GM23338 (cell line): Measurements from ENCODE around the gene MTMR6. TPM values are rescaled to one million over a fixed set of nuclear protein-coding genes. Genes with fewer than 3 reads are reported as not detected.

ENCODE experiments used
- ATAC-seq: fragments of 200-7000 bp; cut with Tn5 transposase; 3 replicates; pipeline ENCODE4 v1.9.1; 2020
- DNase-seq: peaks from one replicate; pipeline ENCODE4 v3.0.0-alpha.2; 2015; ENCODE audit warnings: low spot score
- H2AFZ ChIP-seq: fragments of 200-600 bp; sonication (generic); 2 replicates; pipeline ENCODE4 v1.8.0; 2016; ENCODE audit warnings: antibody characterized with exemption, mild to moderate bottlenecking, moderate library complexity
- H3F3A ChIP-seq: fragments of 200-600 bp; sonication (generic); replicated peaks from 2 replicates; pipeline ENCODE4 v1.8.0; 2017; ENCODE audit warnings: antibody characterized with exemption, mixed run types, low read depth
- H3K27ac ChIP-seq: fragments of 200-600 bp; sonication (generic); 2 replicates; pipeline ENCODE4 v1.6.1; 2016; ENCODE audit warnings: low read depth
- H3K27me3 ChIP-seq: fragments of 200-600 bp; sonication (generic); 2 replicates; pipeline ENCODE4 v1.8.0; 2016; ENCODE audit warnings: mild to moderate bottlenecking, mixed run types, moderate library complexity; ENCODE audit not compliant: insufficient read depth
- H3K36me3 ChIP-seq: fragments of 200-600 bp; sonication (generic); 2 replicates; pipeline ENCODE4 v1.8.0; 2016; ENCODE audit warnings: mild to moderate bottlenecking; ENCODE audit not compliant: insufficient read depth
- H3K4me1 ChIP-seq: fragments of 200-600 bp; sonication (generic); 2 replicates; pipeline ENCODE4 v1.8.0; 2016; ENCODE audit warnings: mild to moderate bottlenecking, moderate library complexity; ENCODE audit not compliant: insufficient read depth
- H3K4me2 ChIP-seq: fragments of 200-600 bp; sonication (generic); 2 replicates; pipeline ENCODE4 v1.7.1; 2017; ENCODE audit warnings: mixed run types
- H3K4me3 ChIP-seq: fragments of 200-600 bp; sonication (generic); 2 replicates; pipeline ENCODE4 v1.6.1; 2016; ENCODE audit warnings: mixed run types
- H3K79me2 ChIP-seq: fragments of 200-600 bp; sonication (generic); replicated peaks from 2 replicates; pipeline ENCODE4 v1.8.0; 2017; ENCODE audit warnings: mild to moderate bottlenecking; ENCODE audit not compliant: insufficient read depth
- H3K9me2 ChIP-seq: fragments of 200-600 bp; sonication (generic); 2 replicates; pipeline ENCODE4 v1.8.0; 2017; ENCODE audit not compliant: insufficient read depth
- H4K20me1 ChIP-seq: fragments of 200-600 bp; sonication (generic); replicated peaks from 2 replicates; pipeline ENCODE4 v1.8.0; 2017; ENCODE audit warnings: mild to moderate bottlenecking; ENCODE audit not compliant: insufficient read depth
- H3K27ac Mint-ChIP-seq: 2 replicates; pipeline ENCODE4 v1.8.0; 2020; ENCODE audit warnings: inconsistent platforms, mild to moderate bottlenecking, moderate library complexity, mixed read lengths
- H3K27me3 Mint-ChIP-seq: 3 replicates; pipeline ENCODE4 v1.8.0; 2022; ENCODE audit warnings: low read depth, mild to moderate bottlenecking, moderate library complexity, mixed read lengths, inconsistent platforms; ENCODE audit not compliant: insufficient read depth, poor library complexity
- H3K36me3 Mint-ChIP-seq: 3 replicates; pipeline ENCODE4 v1.8.0; 2021; ENCODE audit warnings: low read depth, mild to moderate bottlenecking, inconsistent platforms, moderate library complexity, mixed read lengths
- H3K4me1 Mint-ChIP-seq: 3 replicates; pipeline ENCODE4 v1.8.0; 2020; ENCODE audit warnings: mild to moderate bottlenecking, inconsistent platforms, mixed read lengths
- H3K4me3 Mint-ChIP-seq: 3 replicates; pipeline ENCODE4 v1.8.0; 2021; ENCODE audit warnings: moderate library complexity, mild to moderate bottlenecking, inconsistent platforms, mixed read lengths
- H3K9me3 Mint-ChIP-seq: 3 replicates; pipeline ENCODE4 v1.8.0; 2020; ENCODE audit warnings: moderate library complexity, mild to moderate bottlenecking, inconsistent platforms, mixed read lengths
- CREB1 ChIP-seq: fragments of 250-450 bp; sonication (Bioruptor Pico); IDR thresholded peaks from 2 replicates; pipeline ENCODE4 v1.5.0; 2020; ENCODE audit warnings: low read depth, mild to moderate bottlenecking, moderate library complexity
- EZH2 ChIP-seq: fragments of 200-600 bp; sonication (generic); IDR thresholded peaks from one replicate; pipeline ENCODE4 v1.8.0; 2017; ENCODE audit warnings: antibody characterized with exemption, mild to moderate bottlenecking, low read depth; ENCODE audit not compliant: unreplicated experiment
- EZH2phosphoT487 ChIP-seq: fragments of 200-600 bp; sonication (generic); IDR thresholded peaks from one replicate; pipeline ENCODE4 v1.8.1; 2018; ENCODE audit warnings: antibody characterized with exemption; ENCODE audit not compliant: unreplicated experiment
- JUNB ChIP-seq: IDR thresholded peaks from one replicate; pipeline ENCODE4 v1.6.1; 2016; ENCODE audit warnings: antibody characterized with exemption; ENCODE audit not compliant: unreplicated experiment
- NANOG ChIP-seq: IDR thresholded peaks from 2 replicates; pipeline ENCODE4 v1.6.1; 2016; ENCODE audit warnings: antibody characterized with exemption, borderline replicate concordance
- POLR2AphosphoS5 ChIP-seq: IDR thresholded peaks from 2 replicates; pipeline ENCODE4 v1.6.1; 2016; ENCODE audit warnings: antibody characterized with exemption, low read depth
- STAT1 ChIP-seq: IDR thresholded peaks from one replicate; pipeline ENCODE4 v1.6.1; 2016; ENCODE audit warnings: antibody characterized with exemption; ENCODE audit not compliant: unreplicated experiment
- ZNF114 ChIP-seq: fragments of 250-450 bp; sonication (Bioruptor Pico); IDR thresholded peaks from 2 replicates; pipeline ENCODE4 v1.5.0; 2020; ENCODE audit warnings: mild to moderate bottlenecking, moderate library complexity
- ZNF331 ChIP-seq: fragments of 250-450 bp; sonication (Bioruptor Pico); IDR thresholded peaks from 2 replicates; pipeline ENCODE4 v1.5.0; 2020; ENCODE audit warnings: low read depth, mild to moderate bottlenecking, moderate library complexity
- polyA plus RNA-seq: library from polyadenylated mRNA; unstranded; fragments of >200 nt; fragmentation: Nextera tagmentation; extraction: Ambion mirVana; gene quantifications from 2 replicates; pipeline ENCODE4 v1.2.1, GENCODE V29; 2016
- total RNA-seq: library from RNA; depleted of rRNA; stranded (reverse); fragments of >200 nt; shearing (Covaris generic); gene quantifications from 2 replicates; pipeline ENCODE4 v1.2.3, GENCODE V29; 2014
- TF ChIP-seq, protein P1 (sequence below): IDR thresholded peaks from 2 replicates; pipeline ENCODE4 v1.6.1; 2016; ENCODE audit warnings: antibody characterized with exemption
- TF ChIP-seq, protein P2 (sequence below): fragments of 250-450 bp; sonication (Bioruptor Pico); IDR thresholded peaks from 2 replicates; pipeline ENCODE4 v1.5.0; 2020; ENCODE audit warnings: mild to moderate bottlenecking, moderate library complexity
- TF ChIP-seq, protein P3 (sequence below), 2 experiments: fragments of 200-600 bp in 1 of 2; sonication (generic) in 1 of 2; conservative IDR thresholded peaks; 2 replicates each; pipeline versions ENCODE4 v1.5.1 to v1.6.1; 2016 to 2017; ENCODE audit warnings: antibody characterized with exemption in 2 of 2, low read depth in 2 of 2, mild to moderate bottlenecking in 2 of 2, moderate library complexity in 1 of 2
- TF ChIP-seq, protein P4 (sequence below): IDR thresholded peaks from one replicate; pipeline ENCODE4 v1.6.1; 2018; ENCODE audit warnings: antibody characterized with exemption; ENCODE audit not compliant: unreplicated experiment

MTMR6 gene
- total and polyA plus RNA-seq, 2 experiments from 2014 or later: 4.6 to 9.5 TPM

DNA sequence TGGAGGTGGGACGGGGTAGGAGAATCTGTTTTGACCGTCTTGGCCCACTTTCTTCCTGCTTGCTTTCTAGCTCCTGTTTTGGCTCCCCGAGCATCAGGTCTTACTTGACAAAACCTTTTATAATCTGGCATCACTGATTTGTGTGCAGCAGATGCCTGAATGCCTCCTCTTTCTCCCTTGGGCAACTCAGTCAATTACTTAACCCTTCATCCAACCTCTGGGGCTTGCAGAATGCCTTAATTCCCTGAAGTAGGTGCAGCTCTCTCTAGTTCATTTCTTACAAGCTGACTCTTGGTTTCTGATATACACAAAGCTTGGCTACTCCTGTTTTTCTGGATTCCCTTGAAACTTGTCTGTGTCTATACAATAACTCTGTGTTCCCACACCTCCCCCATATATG, 8.4 kb upstream of the MTMR6 start:
- no peak overlapping the region for H3K27ac Mint-ChIP-seq
- peaks cover 5% of the 10 kb centered on the region; the same call in 1 of the 3 replicates for H3K9me3 Mint-ChIP-seq
- H3K79me2 ChIP-seq: no peaks in the 10 kb centered on the region
- ATAC-seq: no peak
- no peak for DNase-seq
- H3K4me3 Mint-ChIP-seq: no peak overlapping the region
- H3K4me1 Mint-ChIP-seq: peaks cover 5% of the 10 kb centered on the region
- H3F3A ChIP-seq: no peaks in the 10 kb centered on the region
- no peaks in the 10 kb centered on the region for H3K36me3 Mint-ChIP-seq
- H3K4me3 ChIP-seq: no peak overlapping the region
- no peaks in the 10 kb centered on the region for H3K4me1 ChIP-seq
- no peak overlapping the region for H3K4me2 ChIP-seq
- H3K27ac ChIP-seq: no peak overlapping the region
- H3K9me2 ChIP-seq: no peaks in the 10 kb centered on the region
- TF ChIP-seq POLR2AphosphoS5 (no peak), EZH2phosphoT487 (no peak), ZNF331 (no peak), ZNF114 (CRISPR knock-in tag) (no peak), NANOG (no peak), STAT1 (no peak), EZH2 (no peak), CREB1 (no peak), JUNB (no peak)
- TF ChIP-seq, protein P1, sequence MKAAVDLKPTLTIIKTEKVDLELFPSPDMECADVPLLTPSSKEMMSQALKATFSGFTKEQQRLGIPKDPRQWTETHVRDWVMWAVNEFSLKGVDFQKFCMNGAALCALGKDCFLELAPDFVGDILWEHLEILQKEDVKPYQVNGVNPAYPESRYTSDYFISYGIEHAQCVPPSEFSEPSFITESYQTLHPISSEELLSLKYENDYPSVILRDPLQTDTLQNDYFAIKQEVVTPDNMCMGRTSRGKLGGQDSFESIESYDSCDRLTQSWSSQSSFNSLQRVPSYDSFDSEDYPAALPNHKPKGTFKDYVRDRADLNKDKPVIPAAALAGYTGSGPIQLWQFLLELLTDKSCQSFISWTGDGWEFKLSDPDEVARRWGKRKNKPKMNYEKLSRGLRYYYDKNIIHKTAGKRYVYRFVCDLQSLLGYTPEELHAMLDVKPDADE: no peak
- TF ChIP-seq, protein P2, sequence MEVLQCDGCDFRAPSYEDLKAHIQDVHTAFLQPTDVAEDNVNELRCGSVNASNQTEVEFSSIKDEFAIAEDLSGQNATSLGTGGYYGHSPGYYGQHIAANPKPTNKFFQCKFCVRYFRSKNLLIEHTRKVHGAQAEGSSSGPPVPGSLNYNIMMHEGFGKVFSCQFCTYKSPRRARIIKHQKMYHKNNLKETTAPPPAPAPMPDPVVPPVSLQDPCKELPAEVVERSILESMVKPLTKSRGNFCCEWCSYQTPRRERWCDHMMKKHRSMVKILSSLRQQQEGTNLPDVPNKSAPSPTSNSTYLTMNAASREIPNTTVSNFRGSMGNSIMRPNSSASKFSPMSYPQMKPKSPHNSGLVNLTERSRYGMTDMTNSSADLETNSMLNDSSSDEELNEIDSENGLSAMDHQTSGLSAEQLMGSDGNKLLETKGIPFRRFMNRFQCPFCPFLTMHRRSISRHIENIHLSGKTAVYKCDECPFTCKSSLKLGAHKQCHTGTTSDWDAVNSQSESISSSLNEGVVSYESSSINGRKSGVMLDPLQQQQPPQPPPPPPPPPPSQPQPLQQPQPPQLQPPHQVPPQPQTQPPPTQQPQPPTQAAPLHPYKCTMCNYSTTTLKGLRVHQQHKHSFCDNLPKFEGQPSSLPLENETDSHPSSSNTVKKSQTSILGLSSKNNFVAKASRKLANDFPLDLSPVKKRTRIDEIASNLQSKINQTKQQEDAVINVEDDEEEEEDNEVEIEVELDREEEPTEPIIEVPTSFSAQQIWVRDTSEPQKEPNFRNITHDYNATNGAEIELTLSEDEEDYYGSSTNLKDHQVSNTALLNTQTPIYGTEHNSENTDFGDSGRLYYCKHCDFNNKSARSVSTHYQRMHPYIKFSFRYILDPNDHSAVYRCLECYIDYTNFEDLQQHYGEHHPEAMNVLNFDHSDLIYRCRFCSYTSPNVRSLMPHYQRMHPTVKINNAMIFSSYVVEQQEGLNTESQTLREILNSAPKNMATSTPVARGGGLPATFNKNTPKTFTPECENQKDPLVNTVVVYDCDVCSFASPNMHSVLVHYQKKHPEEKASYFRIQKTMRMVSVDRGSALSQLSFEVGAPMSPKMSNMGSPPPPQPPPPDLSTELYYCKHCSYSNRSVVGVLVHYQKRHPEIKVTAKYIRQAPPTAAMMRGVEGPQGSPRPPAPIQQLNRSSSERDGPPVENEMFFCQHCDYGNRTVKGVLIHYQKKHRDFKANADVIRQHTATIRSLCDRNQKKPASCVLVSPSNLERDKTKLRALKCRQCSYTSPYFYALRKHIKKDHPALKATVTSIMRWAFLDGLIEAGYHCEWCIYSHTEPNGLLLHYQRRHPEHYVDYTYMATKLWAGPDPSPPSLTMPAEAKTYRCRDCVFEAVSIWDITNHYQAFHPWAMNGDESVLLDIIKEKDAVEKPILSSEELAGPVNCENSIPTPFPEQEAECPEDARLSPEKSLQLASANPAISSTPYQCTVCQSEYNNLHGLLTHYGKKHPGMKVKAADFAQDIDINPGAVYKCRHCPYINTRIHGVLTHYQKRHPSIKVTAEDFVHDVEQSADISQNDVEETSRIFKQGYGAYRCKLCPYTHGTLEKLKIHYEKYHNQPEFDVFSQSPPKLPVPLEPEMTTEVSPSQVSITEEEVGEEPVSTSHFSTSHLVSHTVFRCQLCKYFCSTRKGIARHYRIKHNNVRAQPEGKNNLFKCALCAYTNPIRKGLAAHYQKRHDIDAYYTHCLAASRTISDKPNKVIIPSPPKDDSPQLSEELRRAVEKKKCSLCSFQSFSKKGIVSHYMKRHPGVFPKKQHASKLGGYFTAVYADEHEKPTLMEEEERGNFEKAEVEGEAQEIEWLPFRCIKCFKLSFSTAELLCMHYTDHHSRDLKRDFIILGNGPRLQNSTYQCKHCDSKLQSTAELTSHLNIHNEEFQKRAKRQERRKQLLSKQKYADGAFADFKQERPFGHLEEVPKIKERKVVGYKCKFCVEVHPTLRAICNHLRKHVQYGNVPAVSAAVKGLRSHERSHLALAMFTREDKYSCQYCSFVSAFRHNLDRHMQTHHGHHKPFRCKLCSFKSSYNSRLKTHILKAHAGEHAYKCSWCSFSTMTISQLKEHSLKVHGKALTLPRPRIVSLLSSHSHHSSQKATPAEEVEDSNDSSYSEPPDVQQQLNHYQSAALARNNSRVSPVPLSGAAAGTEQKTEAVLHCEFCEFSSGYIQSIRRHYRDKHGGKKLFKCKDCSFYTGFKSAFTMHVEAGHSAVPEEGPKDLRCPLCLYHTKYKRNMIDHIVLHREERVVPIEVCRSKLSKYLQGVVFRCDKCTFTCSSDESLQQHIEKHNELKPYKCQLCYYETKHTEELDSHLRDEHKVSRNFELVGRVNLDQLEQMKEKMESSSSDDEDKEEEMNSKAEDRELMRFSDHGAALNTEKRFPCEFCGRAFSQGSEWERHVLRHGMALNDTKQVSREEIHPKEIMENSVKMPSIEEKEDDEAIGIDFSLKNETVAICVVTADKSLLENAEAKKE: no peak
- TF ChIP-seq, protein P3, sequence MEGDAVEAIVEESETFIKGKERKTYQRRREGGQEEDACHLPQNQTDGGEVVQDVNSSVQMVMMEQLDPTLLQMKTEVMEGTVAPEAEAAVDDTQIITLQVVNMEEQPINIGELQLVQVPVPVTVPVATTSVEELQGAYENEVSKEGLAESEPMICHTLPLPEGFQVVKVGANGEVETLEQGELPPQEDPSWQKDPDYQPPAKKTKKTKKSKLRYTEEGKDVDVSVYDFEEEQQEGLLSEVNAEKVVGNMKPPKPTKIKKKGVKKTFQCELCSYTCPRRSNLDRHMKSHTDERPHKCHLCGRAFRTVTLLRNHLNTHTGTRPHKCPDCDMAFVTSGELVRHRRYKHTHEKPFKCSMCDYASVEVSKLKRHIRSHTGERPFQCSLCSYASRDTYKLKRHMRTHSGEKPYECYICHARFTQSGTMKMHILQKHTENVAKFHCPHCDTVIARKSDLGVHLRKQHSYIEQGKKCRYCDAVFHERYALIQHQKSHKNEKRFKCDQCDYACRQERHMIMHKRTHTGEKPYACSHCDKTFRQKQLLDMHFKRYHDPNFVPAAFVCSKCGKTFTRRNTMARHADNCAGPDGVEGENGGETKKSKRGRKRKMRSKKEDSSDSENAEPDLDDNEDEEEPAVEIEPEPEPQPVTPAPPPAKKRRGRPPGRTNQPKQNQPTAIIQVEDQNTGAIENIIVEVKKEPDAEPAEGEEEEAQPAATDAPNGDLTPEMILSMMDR (conservative IDR thresholded peaks at IDR 0.05; ENCODE audit: low read depth in 2 of 2): no peak
- TF ChIP-seq, protein P4, sequence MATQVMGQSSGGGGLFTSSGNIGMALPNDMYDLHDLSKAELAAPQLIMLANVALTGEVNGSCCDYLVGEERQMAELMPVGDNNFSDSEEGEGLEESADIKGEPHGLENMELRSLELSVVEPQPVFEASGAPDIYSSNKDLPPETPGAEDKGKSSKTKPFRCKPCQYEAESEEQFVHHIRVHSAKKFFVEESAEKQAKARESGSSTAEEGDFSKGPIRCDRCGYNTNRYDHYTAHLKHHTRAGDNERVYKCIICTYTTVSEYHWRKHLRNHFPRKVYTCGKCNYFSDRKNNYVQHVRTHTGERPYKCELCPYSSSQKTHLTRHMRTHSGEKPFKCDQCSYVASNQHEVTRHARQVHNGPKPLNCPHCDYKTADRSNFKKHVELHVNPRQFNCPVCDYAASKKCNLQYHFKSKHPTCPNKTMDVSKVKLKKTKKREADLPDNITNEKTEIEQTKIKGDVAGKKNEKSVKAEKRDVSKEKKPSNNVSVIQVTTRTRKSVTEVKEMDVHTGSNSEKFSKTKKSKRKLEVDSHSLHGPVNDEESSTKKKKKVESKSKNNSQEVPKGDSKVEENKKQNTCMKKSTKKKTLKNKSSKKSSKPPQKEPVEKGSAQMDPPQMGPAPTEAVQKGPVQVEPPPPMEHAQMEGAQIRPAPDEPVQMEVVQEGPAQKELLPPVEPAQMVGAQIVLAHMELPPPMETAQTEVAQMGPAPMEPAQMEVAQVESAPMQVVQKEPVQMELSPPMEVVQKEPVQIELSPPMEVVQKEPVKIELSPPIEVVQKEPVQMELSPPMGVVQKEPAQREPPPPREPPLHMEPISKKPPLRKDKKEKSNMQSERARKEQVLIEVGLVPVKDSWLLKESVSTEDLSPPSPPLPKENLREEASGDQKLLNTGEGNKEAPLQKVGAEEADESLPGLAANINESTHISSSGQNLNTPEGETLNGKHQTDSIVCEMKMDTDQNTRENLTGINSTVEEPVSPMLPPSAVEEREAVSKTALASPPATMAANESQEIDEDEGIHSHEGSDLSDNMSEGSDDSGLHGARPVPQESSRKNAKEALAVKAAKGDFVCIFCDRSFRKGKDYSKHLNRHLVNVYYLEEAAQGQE: no peak
- no peaks in the 10 kb centered on the region for H4K20me1 ChIP-seq
- no peak overlapping the region for H2AFZ ChIP-seq
- H3K27me3 Mint-ChIP-seq: no peaks in the 10 kb centered on the region
- H3K36me3 ChIP-seq: no peaks in the 10 kb centered on the region
- H3K27me3 ChIP-seq: peaks cover 7% of the 10 kb centered on the region; the same call in 1 of the 2 replicates
